HG03280 (cell line): ENCODE measurements around the gene FAM83C.
"Not testable (repeated sequence)": the region's sequence is repeated elsewhere in the genome, so short reads cannot be mapped to it uniquely, and the experiment has no call there.

Experiments
- ATAC-seq: cut with Tn5 transposase; IDR thresholded peaks from one replicate; pipeline ENCODE4 v1.9.1; 2021; ENCODE audit warnings: mild to moderate bottlenecking, moderate library complexity; ENCODE audit not compliant: unreplicated experiment

Gene FAM83C

GRCh38 chr20:35319192-35319870, 27.1 kb upstream of the FAM83C start:
- no peak for ATAC-seq

GRCh38 chr20:35318502-35319157, 26.4 kb upstream of the FAM83C start:
- ATAC-seq, result no peak

- ATAC-seq, result no peak
These were observed 25.4 kb upstream of the FAM83C start for GRCh38 chr20:35317416-35318210.

GRCh38 chr20:35316086-35316485, 23.9 kb upstream of the FAM83C start:
- no peak for ATAC-seq

- not testable (repeated sequence) for ATAC-seq
These were observed 23.4 kb upstream of the FAM83C start for GRCh38 chr20:35315632-35316020.

- ATAC-seq, result no peak
These were observed 22.8 kb upstream of the FAM83C start for GRCh38 chr20:35314816-35315631.

GRCh38 chr20:35312318-35312717, 20.1 kb upstream of the FAM83C start:
- no peak for ATAC-seq

GRCh38 chr20:35311822-35312221, 19.6 kb upstream of the FAM83C start:
- no peak for ATAC-seq

- ATAC-seq, result no peak
These were observed 19.2 kb upstream of the FAM83C start for GRCh38 chr20:35311409-35311808.

- no peak for ATAC-seq
These were observed 15.7 kb upstream of the FAM83C start for GRCh38 chr20:35307666-35308653.

- ATAC-seq, result no peak
These were observed 14.8 kb upstream of the FAM83C start for GRCh38 chr20:35306931-35307517.

GRCh38 chr20:35305682-35306556, 13.7 kb upstream of the FAM83C start:
- no peak for ATAC-seq

- ATAC-seq, result no peak
These were observed 12.7 kb upstream of the FAM83C start for GRCh38 chr20:35304956-35305355.

GRCh38 chr20:35303735-35304491, 11.7 kb upstream of the FAM83C start:
- peak; percentile 49 for ATAC-seq

- ATAC-seq, result no peak
These were observed 11.1 kb upstream of the FAM83C start for GRCh38 chr20:35303382-35303734.

GRCh38 chr20:35302421-35303335, 10.5 kb upstream of the FAM83C start:
- ATAC-seq, result no peak

- no peak for ATAC-seq
These were observed 9.2 kb upstream of the FAM83C start for GRCh38 chr20:35301426-35301825.
